Spleen (tissue), 11 donors: ENCODE results near the gene HBM. TPM values are rescaled to one million over a fixed set of nuclear protein-coding genes. Genes with fewer than 3 reads are reported as not detected.
A peak's percentile ranks its signal among the peaks of the same experiment; 100 is the strongest.
"Not testable (repeated sequence)": the region's sequence is repeated elsewhere in the genome, so short reads cannot be mapped to it uniquely, and the experiment has no call there.

Source experiments
- DNase-seq: peaks from one replicate; pipeline ENCODE4 v3.0.0-alpha.2; 2020
- H3K27ac ChIP-seq, 8 donors: fragments of 200-600 bp; sonication (generic) in 7 of 8; 1 replicate in 4 of 8; 2 replicates in 4 of 8; pipeline versions ENCODE4 v1.5.0 to v1.8.0; 2016 to 2021; ENCODE audit warnings: inconsistent platforms in 4 of 8, mild to moderate bottlenecking in 4 of 8, moderate library complexity in 1 of 8
- H3K27me3 ChIP-seq, 7 donors: fragments of 200-600 bp; sonication (generic) in 6 of 7; replicated peaks in 1 of 7; 1 replicate in 4 of 7; 2 replicates in 3 of 7; pipeline versions ENCODE4 v1.5.0 to v1.8.0; 2016 to 2021; ENCODE audit warnings: inconsistent platforms in 3 of 7, mild to moderate bottlenecking in 1 of 7
- H3K36me3 ChIP-seq, 6 donors: fragments of 200-600 bp; sonication (generic) in 5 of 6; 1 replicate in 4 of 6; 2 replicates in 2 of 6; pipeline versions ENCODE4 v1.5.0 to v1.8.0; 2016 to 2021; ENCODE audit warnings: inconsistent platforms in 2 of 6
- H3K4me1 ChIP-seq, 6 donors: fragments of 200-600 bp; sonication (generic) in 5 of 6; 1 replicate in 3 of 6; 2 replicates in 3 of 6; pipeline versions ENCODE4 v1.5.0 to v1.8.0; 2016 to 2021; ENCODE audit warnings: inconsistent platforms in 3 of 6
- H3K4me3 ChIP-seq, 8 donors: fragments of 200-600 bp; sonication (generic) in 7 of 8; 1 replicate in 4 of 8; 2 replicates in 4 of 8; pipeline versions ENCODE4 v1.5.0 to v1.8.0; 2016 to 2021; ENCODE audit warnings: inconsistent platforms in 4 of 8, mild to moderate bottlenecking in 4 of 8, moderate library complexity in 2 of 8
- H3K9me3 ChIP-seq, 8 donors: fragments of 200-600 bp; sonication (generic) in 7 of 8; 1 replicate in 4 of 8; 2 replicates in 4 of 8; pipeline versions ENCODE4 v1.5.0 to v1.8.0; 2016 to 2021; ENCODE audit warnings: inconsistent platforms in 4 of 8
- CTCF ChIP-seq, 11 experiments: fragments of 200-600 bp in 7 of 11; fragments of 450-650 bp in 4 of 11; sonication (generic) in 4 of 11; IDR thresholded peaks in 8 of 11; conservative IDR thresholded peaks in 3 of 11; 1 replicate in 7 of 11; 2 replicates in 4 of 11; pipeline versions ENCODE4 v1.4.0 to v1.8.0; 2016 to 2021; ENCODE audit warnings: antibody characterized with exemption in 11 of 11, inconsistent platforms in 4 of 11, mild to moderate bottlenecking in 1 of 11
- POLR2A ChIP-seq, 3 donors: fragments of 450-650 bp; IDR thresholded peaks; one replicate each; pipeline ENCODE4 v1.5.1; 2017; ENCODE audit warnings: antibody characterized with exemption in 3 of 3, mild to moderate bottlenecking in 1 of 3
- POLR2AphosphoS5 ChIP-seq, 3 donors: sonication (generic); formaldehyde crosslinking; IDR thresholded peaks; one replicate each; pipeline ENCODE4 v1.5.1; 2017; ENCODE audit warnings: antibody characterized with exemption in 3 of 3
- WGBS, 5 donors: extraction: QIAGEN DNeasy Blood & Tissue Kit in 3 of 5; methylation state at CpG; one replicate each; pipeline versions ENCODE4 v1.1.5 to v1.1.7; 2013 to 2018; 5-methylcytosine and 5-hydroxymethylcytosine counted together
- intact Hi-C: fragments of 100-400 bp; cut with DNase I; formaldehyde crosslinking; loops from one replicate; pipeline ENCODE4 v1.15.0; 2023; ENCODE audit warnings: low total_unique reads
- polyA plus RNA-seq, 3 donors: library from polyadenylated mRNA; stranded (reverse); fragments of 200-250 nt; gene quantifications; one replicate each; pipeline ENCODE4 v1.2.1, GENCODE V29; 2013
- total RNA-seq, 7 donors: library from RNA; depleted of rRNA in 3 of 7; stranded (reverse); fragments of >200 nt in 3 of 7; fragmentation: NEBNext Ultra II Directional in 4 of 7; extraction: Animal tissue kit (Norgen Biotek cat#: 25700) in 4 of 7; gene quantifications; one replicate each; pipeline versions ENCODE4 v1.1.0 to v1.2.1, GENCODE V29; 2016 to 2021
- donor health status: healthy with polysubstance abuse.
- donor health status: DM: no; HTN: no; CAD: no; lungs with moderate emphysema.
- donor health status: DM: no; HTN: no; CAD: no.
- donor health status: Bipolar disorder and iron deficiency.
- donor health status: healthy.
- donor health status: DM: no; HTN: no; CAD: no.
- donor health status: DM: yes; HTN: yes; CAD: no.

HBM gene
- total and polyA plus RNA-seq, 10 donors: 0.20 to 96.6 (median 2.9) TPM; not detected in 1

- Histone ChIP-seq H3K4me1 (no peaks in the 10 kb centered on the region), H3K9me3 (no peaks in the 10 kb centered on the region), H3K36me3 (peaks cover 8 to 100% (median 99%) of the 10 kb centered on the region in 6 donors), H3K27me3 (no peaks in the 10 kb centered on the region), H3K4me3 (no peak overlapping the region), H3K27ac (no peak overlapping the region)
- intact Hi-C loops: no loop called here
- TF ChIP-seq POLR2AphosphoS5 (IDR thresholded peaks at IDR 0.05) (no peak), CTCF (IDR thresholded peaks at IDR 0.05 in 8 of 11, conservative IDR thresholded peaks at IDR 0.05 in 3 of 11) (no peak), POLR2A (IDR thresholded peaks at IDR 0.05) (no peak)
- no peak for DNase-seq
- 92 to 99% (median 95%) methylated on average over 14 to 15 of the region's 15 CpGs for WGBS, 5 donors
Measured at GRCh38 chr16:193441-193840, 27.7 kb downstream of the HBM start.

DNA sequence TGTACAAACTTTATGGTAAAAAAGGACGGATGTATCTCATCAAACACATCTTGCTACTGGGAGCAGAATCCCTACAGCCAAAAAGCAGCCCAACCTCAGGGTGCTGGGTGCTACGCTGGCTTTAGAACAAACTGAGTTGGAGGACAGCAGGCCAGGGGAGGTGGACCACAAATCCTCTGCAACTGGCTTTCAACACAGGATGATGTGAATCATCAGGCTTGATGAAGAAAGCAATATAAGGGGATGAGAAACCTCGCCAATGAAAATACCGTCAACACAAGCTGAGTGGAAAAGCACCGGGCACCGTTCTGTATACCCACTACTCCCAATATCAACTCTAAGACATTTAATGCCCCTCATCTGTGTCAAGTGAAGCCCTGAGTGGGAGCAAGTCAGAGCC lies 28.7 kb downstream of the HBM start:
- peaks cover 8 to 100% (median 99%) of the 10 kb centered on the region in 6 donors for H3K36me3 ChIP-seq
- no peak for TF ChIP-seq POLR2AphosphoS5 (IDR thresholded peaks at IDR 0.05)
- no peak for TF ChIP-seq CTCF (IDR thresholded peaks at IDR 0.05 in 8 of 11, conservative IDR thresholded peaks at IDR 0.05 in 3 of 11)
- TF ChIP-seq POLR2A (IDR thresholded peaks at IDR 0.05): no peak
- no peaks in the 10 kb centered on the region for H3K4me1 ChIP-seq
- H3K27me3 ChIP-seq: no peaks in the 10 kb centered on the region
- H3K27ac ChIP-seq: no peak overlapping the region
- no peak overlapping the region for H3K4me3 ChIP-seq
- no peak for DNase-seq
- no peaks in the 10 kb centered on the region for H3K9me3 ChIP-seq
- 90 to 99% (median 94%) methylated on average over 6 of the region's 6 CpGs for WGBS, 5 donors
- intact Hi-C loops: no loop called here

DNA sequence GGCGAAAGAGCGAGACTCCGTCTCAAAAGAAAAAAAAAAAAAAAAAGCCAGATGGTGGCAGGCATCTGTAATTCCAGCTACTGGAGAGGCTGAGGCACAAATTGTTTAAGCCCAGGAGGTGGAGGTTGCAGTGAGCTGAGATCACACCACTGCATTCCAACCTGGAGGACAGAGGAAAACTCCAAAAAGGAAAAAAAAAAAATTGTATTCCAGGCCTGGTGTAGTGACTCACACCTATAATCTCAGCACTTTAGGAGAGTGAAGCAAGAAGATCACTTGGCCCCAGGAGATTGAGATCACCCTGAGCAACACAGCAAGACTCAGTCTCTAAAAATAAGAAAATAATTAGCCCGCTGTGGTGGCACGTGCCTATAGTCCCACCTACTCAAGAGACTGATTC lies 34.6 kb downstream of the HBM start:
- DNase-seq: no peak
- no peaks in the 10 kb centered on the region for H3K27me3 ChIP-seq
- 91 to 99% (median 96%) methylated on average over 5 of the region's 5 CpGs for WGBS, 5 donors
- H3K27ac ChIP-seq: no peak overlapping the region
- H3K9me3 ChIP-seq: no peaks in the 10 kb centered on the region
- no peak for TF ChIP-seq CTCF (IDR thresholded peaks at IDR 0.05 in 8 of 11, conservative IDR thresholded peaks at IDR 0.05 in 3 of 11)
- no peak for TF ChIP-seq POLR2A (IDR thresholded peaks at IDR 0.05)
- no peak for TF ChIP-seq POLR2AphosphoS5 (IDR thresholded peaks at IDR 0.05)
- intact Hi-C loops: no loop called here
- no peak overlapping the region for H3K4me3 ChIP-seq
- H3K4me1 ChIP-seq: no peaks in the 10 kb centered on the region
- H3K36me3 ChIP-seq: peaks cover 0 to 100% (median 96%) of the 10 kb centered on the region in 6 donors

- Histone ChIP-seq H3K4me1 (no peaks in the 10 kb centered on the region), H3K27me3 (no peaks in the 10 kb centered on the region), H3K9me3 (no peaks in the 10 kb centered on the region), H3K27ac (no peak overlapping the region), H3K4me3 (no peak overlapping the region), H3K36me3 (peaks cover 6 to 100% (median 96%) of the 10 kb centered on the region in 6 donors)
- intact Hi-C loops: no loop called here
- TF ChIP-seq POLR2A (IDR thresholded peaks at IDR 0.05) (no peak), CTCF (IDR thresholded peaks at IDR 0.05 in 8 of 11, conservative IDR thresholded peaks at IDR 0.05 in 3 of 11) (no peak), POLR2AphosphoS5 (IDR thresholded peaks at IDR 0.05) (no peak)
- DNase-seq: peak; percentile 15
- WGBS, 5 donors: 95 to 99% (median 96%) methylated on average over 4 of the region's 4 CpGs
Measured at GRCh38 chr16:203246-203645, 37.5 kb downstream of the HBM start.

DNA sequence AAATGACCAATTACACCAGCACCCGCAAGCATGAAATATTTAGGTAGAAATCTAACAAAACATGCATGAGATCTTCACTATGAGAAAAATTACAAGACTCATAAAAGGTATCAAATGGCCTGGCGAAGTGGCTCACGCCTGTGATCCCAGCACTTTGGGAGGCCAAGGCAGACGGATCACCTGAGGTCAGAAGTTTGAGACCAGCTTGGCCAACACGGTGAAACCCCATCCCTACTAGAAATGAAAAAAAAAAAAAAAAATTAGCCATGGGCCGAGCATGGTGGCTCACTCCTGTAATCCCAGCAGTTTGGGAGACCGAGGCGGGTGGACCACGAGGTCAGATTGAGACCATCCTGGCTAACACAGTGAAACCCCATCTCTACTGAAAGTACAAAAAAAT lies 38.3 kb downstream of the HBM start:
- H3K27me3 ChIP-seq, H3K9me3 ChIP-seq, H3K4me1 ChIP-seq, H3K27ac ChIP-seq, intact Hi-C loops, H3K4me3 ChIP-seq: not testable (repeated sequence)
- 88 to 99% (median 94%) methylated on average over 9 of the region's 9 CpGs for WGBS, 5 donors
- H3K36me3 ChIP-seq: peaks cover 6 to 100% (median 95%) of the 10 kb centered on the region in 6 donors
- peak; percentile 5 for DNase-seq

DNA sequence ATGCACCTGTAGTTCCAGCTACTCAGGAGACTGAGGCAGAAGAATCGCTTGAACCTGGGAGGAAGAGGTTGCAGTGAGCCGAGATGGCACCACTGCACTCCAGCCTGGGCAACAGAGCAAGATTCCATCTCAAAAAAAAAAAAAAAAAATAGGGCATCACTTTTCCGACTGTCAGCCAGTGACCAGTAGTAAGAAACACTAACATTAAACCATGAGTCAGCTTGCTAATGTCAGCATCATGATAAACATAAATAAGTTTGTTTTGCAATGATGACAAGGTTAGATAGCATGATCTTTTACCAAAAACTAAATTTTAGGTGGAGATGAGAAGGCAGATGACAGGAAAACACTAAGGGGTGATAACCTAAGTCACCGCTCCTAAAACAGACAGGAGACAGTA lies 43.6 kb downstream of the HBM start:
- H3K36me3 ChIP-seq: peaks cover 6 to 100% (median 94%) of the 10 kb centered on the region in 6 donors
- not testable (repeated sequence) for H3K27ac ChIP-seq, H3K4me3 ChIP-seq

More for the DNA sequence above, 43.6 kb downstream of the HBM start:
- 90 to 95% (median 93%) methylated on average over 4 of the region's 4 CpGs for WGBS, 5 donors
- H3K27me3 ChIP-seq, DNase-seq, H3K4me1 ChIP-seq, H3K9me3 ChIP-seq, intact Hi-C loops: not testable (repeated sequence)
